ENCODE data around the gene CTPS1.

CTPS1 gene

GRCh38 chr1:40979241-40980067 is at the start of gene CTPS1:
CTPS1 (plus strand) TSS chr1:40979696; CDS start chr1:40983291, 3,595 bp downstream.
- peak; percentile 96 for DNase-seq (ENCODE audit: low read depth)

GRCh38 chr1:40930174-40930964 is 49.1 kb upstream of the CTPS1 start:
- no peak for DNase-seq (ENCODE audit: low read depth)

GRCh38 chr1:40931601-40932000 is 47.9 kb upstream of the CTPS1 start:
- DNase-seq (ENCODE audit: low read depth), result no peak

- no peak for DNase-seq (ENCODE audit: low read depth)
These were observed 47.5 kb upstream of the CTPS1 start for GRCh38 chr1:40932006-40932405.

GRCh38 chr1:40936931-40937339 is 42.6 kb upstream of the CTPS1 start:
- DNase-seq (ENCODE audit: low read depth), result no peak

GRCh38 chr1:40938393-40938792 is 41.1 kb upstream of the CTPS1 start:
- DNase-seq (ENCODE audit: low read depth), result no peak

- DNase-seq (ENCODE audit: low read depth), result no peak
These were observed 40.0 kb upstream of the CTPS1 start for GRCh38 chr1:40939320-40940059.

GRCh38 chr1:40944326-40944725 is 35.2 kb upstream of the CTPS1 start:
- no peak for DNase-seq (ENCODE audit: low read depth)

GRCh38 chr1:40944841-40945430 is 34.6 kb upstream of the CTPS1 start:
- no peak for DNase-seq (ENCODE audit: low read depth)

GRCh38 chr1:40945491-40945973 is 34.0 kb upstream of the CTPS1 start:
- no peak for DNase-seq (ENCODE audit: low read depth)

- DNase-seq (ENCODE audit: low read depth), result peak; percentile 33
These were observed 30.6 kb upstream of the CTPS1 start for GRCh38 chr1:40948741-40949443.

- no peak for DNase-seq (ENCODE audit: low read depth)
These were observed 29.9 kb upstream of the CTPS1 start for GRCh38 chr1:40949563-40949962.

GRCh38 chr1:40951943-40952743 is 27.4 kb upstream of the CTPS1 start:
- peak; percentile 52 for DNase-seq (ENCODE audit: low read depth)

GRCh38 chr1:40952744-40953315 is 26.7 kb upstream of the CTPS1 start:
- no peak for DNase-seq (ENCODE audit: low read depth)

GRCh38 chr1:40954626-40955025 is 24.9 kb upstream of the CTPS1 start:
- no peak for DNase-seq (ENCODE audit: low read depth)

- DNase-seq (ENCODE audit: low read depth), result no peak
These were observed 24.2 kb upstream of the CTPS1 start for GRCh38 chr1:40955266-40955665.

GRCh38 chr1:40956407-40956806 is 23.1 kb upstream of the CTPS1 start:
- no peak for DNase-seq (ENCODE audit: low read depth)

- DNase-seq (ENCODE audit: low read depth), result no peak
These were observed 21.3 kb upstream of the CTPS1 start for GRCh38 chr1:40958210-40958609.

- no peak for DNase-seq (ENCODE audit: low read depth)
These were observed 14.0 kb upstream of the CTPS1 start for GRCh38 chr1:40965531-40965930.

- DNase-seq (ENCODE audit: low read depth), result no peak
These were observed 13.1 kb upstream of the CTPS1 start for GRCh38 chr1:40966417-40966816.

All from activated T-cell treated with anti-CD3 and anti-CD28 coated beads for 1 hour (primary cell).